SK-N-SH treated with all-trans-retinoic acid at 6 μM for 48 hours (cell line): Measurements from ENCODE around the gene CHST6.

Source experiments
- ATAC-seq: fragments of 200-7000 bp; cut with Tn5 transposase; 3 replicates; pipeline ENCODE4 v1.9.1; 2020; ENCODE audit warnings: mild to moderate bottlenecking, moderate library complexity
- BACH2 ChIP-seq: fragments of 250-450 bp; sonication (Bioruptor Pico); IDR thresholded peaks from 2 replicates; pipeline ENCODE4 v1.9.0; 2021; ENCODE audit warnings: mild to moderate bottlenecking, borderline replicate concordance
- CSDC2 ChIP-seq: fragments of 250-450 bp; sonication (Bioruptor Pico); IDR thresholded peaks from 2 replicates; pipeline ENCODE4 v1.5.0; 2020; ENCODE audit warnings: mild to moderate bottlenecking, moderate library complexity
- ESRRG ChIP-seq: fragments of 250-450 bp; sonication (Bioruptor Pico); IDR thresholded peaks from 2 replicates; pipeline ENCODE4 v1.6.1; 2021; ENCODE audit warnings: mild to moderate bottlenecking
- GLIS3 ChIP-seq: fragments of 250-450 bp; sonication (Bioruptor Pico); IDR thresholded peaks from 2 replicates; pipeline ENCODE4 v1.5.0; 2020; ENCODE audit warnings: mild to moderate bottlenecking, moderate library complexity
- ISL1 ChIP-seq: fragments of 250-450 bp; sonication (Bioruptor Pico); IDR thresholded peaks from 2 replicates; pipeline ENCODE4 v2.1.2; 2022; ENCODE audit warnings: mild to moderate bottlenecking, moderate library complexity
- PPARA ChIP-seq: fragments of 250-450 bp; sonication (Bioruptor Pico); IDR thresholded peaks from 2 replicates; pipeline ENCODE4 v1.5.0; 2020; ENCODE audit warnings: mild to moderate bottlenecking, borderline replicate concordance
- RARB ChIP-seq: fragments of 250-450 bp; sonication (Bioruptor Pico); IDR thresholded peaks from 2 replicates; pipeline ENCODE4 v1.8.0; 2021; ENCODE audit warnings: mild to moderate bottlenecking, moderate library complexity
- SNAI2 ChIP-seq: fragments of 250-450 bp; sonication (Bioruptor Pico); IDR thresholded peaks from 2 replicates; pipeline ENCODE4 v1.5.0; 2020; ENCODE audit warnings: mild to moderate bottlenecking, moderate library complexity
- TCF4 ChIP-seq: fragments of 250-450 bp; sonication (Bioruptor Pico); IDR thresholded peaks from 2 replicates; pipeline ENCODE4 v1.8.0; 2021; ENCODE audit warnings: mild to moderate bottlenecking, moderate library complexity, borderline replicate concordance
- TOX ChIP-seq: fragments of 250-450 bp; sonication (Bioruptor Pico); IDR thresholded peaks from 2 replicates; pipeline ENCODE4 v1.8.0; 2021; ENCODE audit warnings: mild to moderate bottlenecking, moderate library complexity, borderline replicate concordance
- ZC3H10 ChIP-seq: fragments of 250-450 bp; sonication (Bioruptor Pico); IDR thresholded peaks from 2 replicates; pipeline ENCODE4 v1.5.1; 2021; ENCODE audit warnings: mild to moderate bottlenecking, moderate library complexity
- ZFP3 ChIP-seq: fragments of 250-450 bp; sonication (Bioruptor Pico); IDR thresholded peaks from 2 replicates; pipeline ENCODE4 v1.5.0; 2020; ENCODE audit warnings: mild to moderate bottlenecking, moderate library complexity
- ZNF565 ChIP-seq: fragments of 450-650 bp; formaldehyde crosslinking; conservative IDR thresholded peaks from 2 replicates; pipeline ENCODE4 v1.5.0; 2020; ENCODE audit warnings: low read depth, mild to moderate bottlenecking, moderate library complexity
- ZNF70 ChIP-seq: fragments of 450-650 bp; formaldehyde crosslinking; IDR thresholded peaks from 2 replicates; pipeline ENCODE4 v1.5.0; 2020; ENCODE audit warnings: mild to moderate bottlenecking, moderate library complexity
- ZNF8 ChIP-seq: fragments of 450-650 bp; formaldehyde crosslinking; IDR thresholded peaks from 2 replicates; pipeline ENCODE4 v1.5.0; 2020; ENCODE audit warnings: mild to moderate bottlenecking, moderate library complexity
- TF ChIP-seq, protein P1 (sequence below): fragments of 250-450 bp; sonication (Bioruptor Pico); IDR thresholded peaks from 2 replicates; pipeline ENCODE4 v1.8.0; 2020; ENCODE audit warnings: mild to moderate bottlenecking, moderate library complexity, borderline replicate concordance
- TF ChIP-seq, protein P2 (sequence below): fragments of 250-450 bp; sonication (Bioruptor Pico); IDR thresholded peaks from 2 replicates; pipeline ENCODE4 v1.5.0; 2020; ENCODE audit warnings: mild to moderate bottlenecking, moderate library complexity
- TF ChIP-seq, protein P3 (sequence below): fragments of 250-450 bp; sonication (Bioruptor Pico); IDR thresholded peaks from 2 replicates; pipeline ENCODE4 v1.5.1; 2020; ENCODE audit warnings: low read depth, mild to moderate bottlenecking, moderate library complexity
- TF ChIP-seq, protein P4 (sequence below): fragments of 250-450 bp; sonication (Bioruptor Pico); IDR thresholded peaks from 2 replicates; pipeline ENCODE4 v1.5.1; 2021; ENCODE audit warnings: mild to moderate bottlenecking, moderate library complexity
- TF ChIP-seq, protein P5 (sequence below): fragments of 250-450 bp; sonication (Bioruptor Pico); IDR thresholded peaks from 2 replicates; pipeline ENCODE4 v1.8.0; 2021; ENCODE audit warnings: low read depth, mild to moderate bottlenecking, moderate library complexity, borderline replicate concordance

CHST6 gene

DNA sequence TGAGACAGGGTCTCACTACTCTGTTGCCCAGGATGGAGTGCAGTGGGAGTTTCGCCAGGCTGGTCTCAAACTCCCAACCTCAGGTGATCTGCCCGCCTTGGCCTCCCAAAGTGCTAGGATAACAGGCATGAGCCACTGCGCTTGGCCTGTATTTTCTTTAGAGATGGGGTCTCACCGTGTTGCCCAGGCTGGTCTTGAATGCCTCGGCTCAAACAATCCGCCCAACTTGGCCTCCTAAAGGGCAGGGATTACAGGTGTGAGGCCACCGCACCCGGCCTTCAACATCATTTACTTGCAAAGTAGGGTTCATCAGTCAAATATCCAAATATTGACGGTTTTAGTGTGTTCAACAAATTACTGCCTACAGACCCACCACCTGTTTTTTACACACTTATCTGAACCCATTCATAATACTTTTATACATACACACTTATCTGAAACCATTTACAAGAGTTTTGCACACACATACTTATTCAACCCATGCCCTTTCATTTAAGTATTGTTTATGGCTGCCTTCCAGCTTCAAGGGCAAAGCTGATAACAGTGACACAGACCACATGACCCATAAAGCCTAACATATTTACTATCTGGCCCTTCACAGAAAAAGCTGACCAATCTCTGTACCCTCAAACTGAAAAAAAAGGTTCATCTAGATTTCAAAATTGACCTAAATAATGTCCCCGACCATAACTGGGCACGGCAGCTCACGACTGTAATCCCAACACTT lies 42.6 kb downstream of the CHST6 start:
- TF ChIP-seq, protein P1, sequence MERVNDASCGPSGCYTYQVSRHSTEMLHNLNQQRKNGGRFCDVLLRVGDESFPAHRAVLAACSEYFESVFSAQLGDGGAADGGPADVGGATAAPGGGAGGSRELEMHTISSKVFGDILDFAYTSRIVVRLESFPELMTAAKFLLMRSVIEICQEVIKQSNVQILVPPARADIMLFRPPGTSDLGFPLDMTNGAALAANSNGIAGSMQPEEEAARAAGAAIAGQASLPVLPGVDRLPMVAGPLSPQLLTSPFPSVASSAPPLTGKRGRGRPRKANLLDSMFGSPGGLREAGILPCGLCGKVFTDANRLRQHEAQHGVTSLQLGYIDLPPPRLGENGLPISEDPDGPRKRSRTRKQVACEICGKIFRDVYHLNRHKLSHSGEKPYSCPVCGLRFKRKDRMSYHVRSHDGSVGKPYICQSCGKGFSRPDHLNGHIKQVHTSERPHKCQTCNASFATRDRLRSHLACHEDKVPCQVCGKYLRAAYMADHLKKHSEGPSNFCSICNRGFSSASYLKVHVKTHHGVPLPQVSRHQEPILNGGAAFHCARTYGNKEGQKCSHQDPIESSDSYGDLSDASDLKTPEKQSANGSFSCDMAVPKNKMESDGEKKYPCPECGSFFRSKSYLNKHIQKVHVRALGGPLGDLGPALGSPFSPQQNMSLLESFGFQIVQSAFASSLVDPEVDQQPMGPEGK (CRISPR knock-in tag), result no peak
- TF ChIP-seq CSDC2 (no peak), RARB (no peak), ISL1 (no peak), TCF4 (CRISPR knock-in tag) (no peak), PPARA (CRISPR knock-in tag) (no peak), ZFP3 (CRISPR knock-in tag) (no peak), ZNF565 (CRISPR knock-in tag) (no peak), BACH2 (CRISPR knock-in tag) (no peak)
- TF ChIP-seq, protein P2, sequence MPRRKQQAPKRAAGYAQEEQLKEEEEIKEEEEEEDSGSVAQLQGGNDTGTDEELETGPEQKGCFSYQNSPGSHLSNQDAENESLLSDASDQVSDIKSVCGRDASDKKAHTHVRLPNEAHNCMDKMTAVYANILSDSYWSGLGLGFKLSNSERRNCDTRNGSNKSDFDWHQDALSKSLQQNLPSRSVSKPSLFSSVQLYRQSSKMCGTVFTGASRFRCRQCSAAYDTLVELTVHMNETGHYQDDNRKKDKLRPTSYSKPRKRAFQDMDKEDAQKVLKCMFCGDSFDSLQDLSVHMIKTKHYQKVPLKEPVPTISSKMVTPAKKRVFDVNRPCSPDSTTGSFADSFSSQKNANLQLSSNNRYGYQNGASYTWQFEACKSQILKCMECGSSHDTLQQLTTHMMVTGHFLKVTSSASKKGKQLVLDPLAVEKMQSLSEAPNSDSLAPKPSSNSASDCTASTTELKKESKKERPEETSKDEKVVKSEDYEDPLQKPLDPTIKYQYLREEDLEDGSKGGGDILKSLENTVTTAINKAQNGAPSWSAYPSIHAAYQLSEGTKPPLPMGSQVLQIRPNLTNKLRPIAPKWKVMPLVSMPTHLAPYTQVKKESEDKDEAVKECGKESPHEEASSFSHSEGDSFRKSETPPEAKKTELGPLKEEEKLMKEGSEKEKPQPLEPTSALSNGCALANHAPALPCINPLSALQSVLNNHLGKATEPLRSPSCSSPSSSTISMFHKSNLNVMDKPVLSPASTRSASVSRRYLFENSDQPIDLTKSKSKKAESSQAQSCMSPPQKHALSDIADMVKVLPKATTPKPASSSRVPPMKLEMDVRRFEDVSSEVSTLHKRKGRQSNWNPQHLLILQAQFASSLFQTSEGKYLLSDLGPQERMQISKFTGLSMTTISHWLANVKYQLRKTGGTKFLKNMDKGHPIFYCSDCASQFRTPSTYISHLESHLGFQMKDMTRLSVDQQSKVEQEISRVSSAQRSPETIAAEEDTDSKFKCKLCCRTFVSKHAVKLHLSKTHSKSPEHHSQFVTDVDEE (CRISPR knock-in tag), result no peak
- TF ChIP-seq, protein P3, sequence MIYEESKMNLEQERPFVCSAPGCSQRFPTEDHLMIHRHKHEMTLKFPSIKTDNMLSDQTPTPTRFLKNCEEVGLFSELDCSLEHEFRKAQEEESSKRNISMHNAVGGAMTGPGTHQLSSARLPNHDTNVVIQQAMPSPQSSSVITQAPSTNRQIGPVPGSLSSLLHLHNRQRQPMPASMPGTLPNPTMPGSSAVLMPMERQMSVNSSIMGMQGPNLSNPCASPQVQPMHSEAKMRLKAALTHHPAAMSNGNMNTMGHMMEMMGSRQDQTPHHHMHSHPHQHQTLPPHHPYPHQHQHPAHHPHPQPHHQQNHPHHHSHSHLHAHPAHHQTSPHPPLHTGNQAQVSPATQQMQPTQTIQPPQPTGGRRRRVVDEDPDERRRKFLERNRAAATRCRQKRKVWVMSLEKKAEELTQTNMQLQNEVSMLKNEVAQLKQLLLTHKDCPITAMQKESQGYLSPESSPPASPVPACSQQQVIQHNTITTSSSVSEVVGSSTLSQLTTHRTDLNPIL (CRISPR knock-in tag), result no peak
- TF ChIP-seq, protein P4, sequence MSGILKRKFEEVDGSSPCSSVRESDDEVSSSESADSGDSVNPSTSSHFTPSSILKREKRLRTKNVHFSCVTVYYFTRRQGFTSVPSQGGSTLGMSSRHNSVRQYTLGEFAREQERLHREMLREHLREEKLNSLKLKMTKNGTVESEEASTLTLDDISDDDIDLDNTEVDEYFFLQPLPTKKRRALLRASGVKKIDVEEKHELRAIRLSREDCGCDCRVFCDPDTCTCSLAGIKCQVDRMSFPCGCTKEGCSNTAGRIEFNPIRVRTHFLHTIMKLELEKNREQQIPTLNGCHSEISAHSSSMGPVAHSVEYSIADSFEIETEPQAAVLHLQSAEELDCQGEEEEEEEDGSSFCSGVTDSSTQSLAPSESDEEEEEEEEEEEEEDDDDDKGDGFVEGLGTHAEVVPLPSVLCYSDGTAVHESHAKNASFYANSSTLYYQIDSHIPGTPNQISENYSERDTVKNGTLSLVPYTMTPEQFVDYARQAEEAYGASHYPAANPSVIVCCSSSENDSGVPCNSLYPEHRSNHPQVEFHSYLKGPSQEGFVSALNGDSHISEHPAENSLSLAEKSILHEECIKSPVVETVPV (CRISPR knock-in tag), result no peak
- TF ChIP-seq, all 23 proteins: peak for 0
- ATAC-seq, result no peak

DNA sequence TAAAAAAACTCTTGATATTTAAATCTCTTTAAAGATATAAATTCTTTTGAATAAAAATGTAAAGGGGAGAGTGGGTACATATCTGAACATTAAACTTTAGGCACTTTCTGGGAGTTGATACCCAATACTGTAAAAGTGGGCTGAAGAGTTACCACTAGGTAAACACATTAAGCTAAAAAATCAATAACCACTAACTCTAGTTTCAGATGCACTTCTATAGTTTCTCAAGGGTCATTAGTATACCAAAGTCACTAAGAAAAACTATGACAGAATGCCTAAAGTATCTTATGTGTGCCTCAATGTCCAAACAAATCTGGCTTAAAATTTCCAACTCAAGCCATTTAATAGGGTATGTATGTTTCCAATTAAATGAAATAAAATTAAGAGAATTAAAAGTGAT lies 48.8 kb downstream of the CHST6 start:
- TF ChIP-seq SNAI2, result no peak
- TF ChIP-seq PPARA (CRISPR knock-in tag), result no peak
- no peak for TF ChIP-seq GLIS3 (CRISPR knock-in tag)
- no peak for TF ChIP-seq ZNF565 (CRISPR knock-in tag)
- TF ChIP-seq, protein P5, sequence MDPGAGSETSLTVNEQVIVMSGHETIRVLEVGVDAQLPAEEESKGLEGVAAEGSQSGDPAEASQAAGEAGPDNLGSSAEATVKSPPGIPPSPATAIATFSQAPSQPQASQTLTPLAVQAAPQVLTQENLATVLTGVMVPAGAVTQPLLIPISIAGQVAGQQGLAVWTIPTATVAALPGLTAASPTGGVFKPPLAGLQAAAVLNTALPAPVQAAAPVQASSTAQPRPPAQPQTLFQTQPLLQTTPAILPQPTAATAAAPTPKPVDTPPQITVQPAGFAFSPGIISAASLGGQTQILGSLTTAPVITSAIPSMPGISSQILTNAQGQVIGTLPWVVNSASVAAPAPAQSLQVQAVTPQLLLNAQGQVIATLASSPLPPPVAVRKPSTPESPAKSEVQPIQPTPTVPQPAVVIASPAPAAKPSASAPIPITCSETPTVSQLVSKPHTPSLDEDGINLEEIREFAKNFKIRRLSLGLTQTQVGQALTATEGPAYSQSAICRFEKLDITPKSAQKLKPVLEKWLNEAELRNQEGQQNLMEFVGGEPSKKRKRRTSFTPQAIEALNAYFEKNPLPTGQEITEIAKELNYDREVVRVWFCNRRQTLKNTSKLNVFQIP (CRISPR knock-in tag), result no peak
- no peak for TF ChIP-seq TCF4 (CRISPR knock-in tag)
- TF ChIP-seq, protein P3 (CRISPR knock-in tag), result no peak
- no peak for TF ChIP-seq TOX (CRISPR knock-in tag)
- TF ChIP-seq ISL1, result no peak
- no peak for TF ChIP-seq ZFP3 (CRISPR knock-in tag)
- TF ChIP-seq ZNF70 (CRISPR knock-in tag), result no peak
- no peak for TF ChIP-seq ESRRG (CRISPR knock-in tag)
- no peak for TF ChIP-seq CSDC2
- TF ChIP-seq ZC3H10, result no peak
- TF ChIP-seq, protein P1 (CRISPR knock-in tag), result no peak
- TF ChIP-seq BACH2 (CRISPR knock-in tag), result no peak
- no peak for TF ChIP-seq ZNF8 (CRISPR knock-in tag)
- ATAC-seq, result no peak
